GM18907 (cell line): ENCODE data around the gene DISC1.
"Not testable (repeated sequence)": the region's sequence is repeated elsewhere in the genome, so short reads cannot be mapped to it uniquely, and the experiment has no call there.

Experiments
- ATAC-seq: cut with Tn5 transposase; IDR thresholded peaks from one replicate; pipeline ENCODE4 v1.9.1; 2021; ENCODE audit warnings: mild to moderate bottlenecking, moderate library complexity; ENCODE audit not compliant: unreplicated experiment

Gene DISC1

DNA sequence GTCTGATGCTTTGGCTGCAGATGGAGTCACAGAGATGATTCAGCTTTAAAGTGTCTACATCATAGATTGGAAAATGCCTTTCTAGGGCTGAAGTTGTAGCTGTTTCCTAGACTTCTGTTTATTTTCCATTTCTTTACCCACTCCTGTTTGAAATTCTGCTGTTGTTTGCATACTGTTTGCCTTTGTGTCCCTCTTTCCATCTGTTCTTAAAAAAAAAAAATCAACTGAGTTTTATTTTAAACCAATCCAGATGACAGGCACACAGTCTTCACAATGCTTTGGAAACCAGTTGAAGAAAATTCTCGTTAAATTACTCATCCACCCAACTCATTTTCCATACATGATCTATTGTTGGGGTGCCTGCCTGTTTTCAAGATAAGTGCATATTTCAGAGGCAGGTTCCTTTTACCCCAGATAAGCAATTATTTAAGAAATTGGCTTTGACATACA is 245.9 kb downstream of the DISC1 start:
- ATAC-seq, result no peak

DNA sequence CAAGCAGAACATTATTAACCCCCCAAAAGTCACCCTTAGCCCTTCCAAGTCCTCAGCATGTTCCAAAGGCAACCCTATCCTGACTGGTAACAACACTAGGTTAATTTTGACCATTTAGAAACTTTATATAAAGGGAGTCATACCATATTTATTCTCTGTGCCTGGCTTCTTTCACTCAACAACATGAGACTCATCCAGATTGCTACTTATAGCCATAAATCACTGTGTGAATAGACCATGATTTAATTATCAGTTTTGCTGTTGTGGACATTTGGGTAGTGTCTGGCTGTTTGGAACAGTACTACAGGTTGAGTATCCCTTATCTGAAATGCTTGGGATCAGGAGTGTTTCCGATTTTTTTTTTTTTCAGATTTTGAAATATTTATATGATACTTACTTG is 252.1 kb downstream of the DISC1 start:
- no peak for ATAC-seq

DNA sequence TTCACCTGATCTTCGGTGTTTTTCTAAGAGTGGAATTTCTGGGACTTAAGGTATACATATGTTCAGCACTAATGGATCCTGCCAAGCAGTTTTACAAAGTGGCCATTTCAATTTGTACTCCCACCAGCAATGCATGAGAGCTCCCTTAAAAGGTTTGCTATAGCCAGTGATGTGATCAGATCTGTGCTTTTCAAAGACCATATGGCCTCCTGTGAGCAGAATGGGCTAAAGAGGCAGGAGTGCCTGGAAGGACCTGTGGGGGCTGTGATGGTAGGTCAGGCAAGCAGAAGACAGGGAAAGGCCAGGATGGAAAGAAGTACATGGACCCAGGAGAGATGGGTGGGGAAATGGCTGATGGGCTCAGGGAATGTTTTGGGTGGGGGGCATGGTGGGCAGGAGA is 252.7 kb downstream of the DISC1 start:
- no peak for ATAC-seq

DNA sequence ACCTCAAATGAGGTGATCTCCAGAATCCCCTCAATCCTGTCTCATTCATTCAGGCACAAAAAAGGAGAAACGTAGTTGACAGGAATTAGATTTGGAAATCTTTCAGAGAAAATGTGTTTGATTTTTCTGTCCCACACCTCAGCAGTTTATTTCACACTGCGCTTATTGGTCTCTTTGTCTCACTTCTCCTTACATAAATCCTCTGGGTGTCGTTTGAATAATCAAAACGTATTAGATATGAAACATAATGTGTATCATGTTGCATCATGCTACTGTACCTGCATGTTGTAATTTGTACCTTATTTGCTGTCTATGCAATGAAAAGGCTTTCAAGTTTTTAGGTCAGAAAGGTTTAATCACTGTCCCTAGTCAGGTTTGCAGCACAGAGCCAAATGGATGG is 255.7 kb downstream of the DISC1 start:
- no peak for ATAC-seq

DNA sequence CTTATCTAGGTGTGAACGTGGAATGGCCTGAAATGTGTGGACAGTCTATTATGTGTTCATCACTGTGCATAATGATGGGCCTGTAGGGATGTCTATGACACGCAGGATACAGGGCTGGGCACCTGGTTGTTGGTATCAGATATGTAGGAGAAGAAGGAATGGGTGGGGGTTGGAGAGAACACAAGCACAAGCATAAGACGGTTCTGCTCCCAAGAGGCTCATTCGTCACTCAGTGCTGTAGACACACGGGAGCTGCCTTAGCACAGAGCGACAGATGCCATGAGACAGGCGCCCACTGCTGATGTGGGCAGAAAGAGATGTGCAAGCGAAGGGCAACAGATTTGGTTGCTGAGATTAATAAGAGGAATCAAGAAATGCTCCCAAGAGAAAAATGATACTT is 256.2 kb downstream of the DISC1 start:
- no peak for ATAC-seq

DNA sequence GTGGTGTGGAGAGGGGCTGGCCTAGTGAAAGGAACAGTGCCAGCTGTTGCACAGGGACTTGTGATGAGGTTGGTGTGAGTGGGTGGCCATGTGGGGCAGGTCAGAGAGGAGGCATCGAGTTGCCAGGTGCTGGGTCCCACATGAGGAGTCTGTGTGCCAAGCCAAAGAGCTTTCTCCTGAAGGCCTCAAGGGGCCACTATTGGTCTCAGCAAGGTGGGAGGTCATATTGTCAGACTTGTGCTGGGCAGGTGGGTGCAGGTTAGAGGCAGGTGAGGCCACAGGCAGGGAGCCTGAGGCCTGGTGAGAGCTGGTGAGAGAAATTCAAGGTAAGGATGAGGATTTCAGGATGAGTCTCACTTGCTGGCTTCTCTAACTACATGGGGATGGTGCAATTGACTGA is 256.8 kb downstream of the DISC1 start:
- no peak for ATAC-seq

DNA sequence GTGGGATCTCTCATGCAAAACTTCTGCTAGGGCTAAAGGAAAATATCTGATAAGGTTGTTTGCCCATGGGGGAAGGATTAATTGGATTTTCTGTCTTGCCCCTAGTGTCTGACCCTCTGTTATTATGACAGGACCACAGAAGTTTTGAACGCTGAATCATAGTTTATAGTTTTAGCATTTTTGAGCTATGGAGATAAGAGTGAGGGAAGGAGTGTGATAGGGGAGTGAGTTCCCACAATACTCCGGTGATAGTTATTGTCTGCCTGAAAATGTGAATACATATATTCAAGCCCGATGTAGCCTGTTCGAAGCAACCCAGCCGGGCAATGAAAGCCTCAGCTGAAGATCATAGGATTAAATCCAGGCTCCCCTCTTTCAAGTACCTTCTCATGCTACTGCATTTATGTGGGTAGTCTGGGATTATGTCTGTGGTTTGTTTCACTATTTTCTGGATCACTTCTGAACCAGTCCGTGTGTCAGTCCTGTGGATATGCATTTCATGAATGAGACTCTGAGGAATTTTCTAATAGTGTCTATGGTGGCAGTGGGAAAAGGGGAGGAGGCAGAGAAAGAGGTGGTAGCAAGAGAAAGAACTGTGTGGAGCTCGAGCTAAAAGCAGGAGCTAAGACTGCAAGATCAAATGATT is 258.7 kb downstream of the DISC1 start:
- ATAC-seq, result no peak

DNA sequence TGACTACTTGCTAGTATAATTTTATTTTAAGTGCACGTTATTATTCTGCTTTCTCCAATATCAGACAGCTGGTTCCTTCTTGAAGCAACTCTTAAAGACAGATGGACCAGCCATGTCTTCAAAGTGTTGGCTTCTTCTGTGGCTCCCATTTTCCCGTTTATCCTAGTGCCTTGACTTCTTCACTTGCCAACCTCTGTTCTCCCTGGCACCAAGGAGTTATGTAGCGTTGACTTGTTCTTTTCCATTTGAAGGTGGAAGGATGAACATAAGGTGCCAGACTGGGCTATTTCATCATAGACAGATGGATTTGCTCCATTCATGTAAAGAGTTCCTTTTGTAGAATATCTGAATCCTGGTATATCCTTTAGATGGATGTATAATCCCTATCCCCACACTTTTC is 260.6 kb downstream of the DISC1 start:
- no peak for ATAC-seq

DNA sequence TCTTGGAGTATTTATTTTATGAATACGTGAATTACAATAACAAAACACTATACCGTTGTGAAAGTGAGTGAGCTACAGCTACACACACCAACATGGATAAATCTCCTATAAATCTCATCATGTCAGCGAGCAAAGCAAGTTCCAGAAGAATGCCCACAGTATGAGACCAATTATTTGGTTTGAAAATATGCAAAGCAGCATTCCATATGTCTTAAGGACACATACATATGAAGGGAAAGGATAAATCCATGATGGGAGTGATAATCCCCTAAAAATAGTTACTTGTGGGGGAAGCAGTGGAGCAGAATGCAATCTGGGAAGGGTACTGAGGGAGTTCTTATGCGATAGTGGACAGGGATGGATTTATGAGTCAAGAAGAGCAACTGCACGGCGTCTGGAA is 261.3 kb downstream of the DISC1 start:
- ATAC-seq, result no peak

DNA sequence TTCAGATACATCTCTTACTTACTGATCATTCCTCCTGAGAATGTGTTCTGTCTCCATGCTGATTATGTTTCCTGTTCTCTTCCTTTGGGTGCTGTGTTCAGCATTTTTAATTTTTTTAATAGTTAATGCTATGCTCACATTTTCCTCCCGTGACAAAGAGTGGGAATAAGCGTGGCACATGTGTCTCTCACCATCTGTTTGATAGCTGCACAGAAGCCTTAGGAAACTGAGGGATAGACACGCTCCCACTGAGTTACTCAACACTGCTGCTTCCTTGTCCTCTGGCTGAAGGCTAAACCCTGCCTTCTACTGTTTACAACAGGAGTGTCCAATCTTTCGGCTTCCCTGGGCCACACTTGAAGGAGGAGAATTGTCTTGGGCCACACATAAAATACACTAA is 264.2 kb downstream of the DISC1 start:
- no peak for ATAC-seq

DNA sequence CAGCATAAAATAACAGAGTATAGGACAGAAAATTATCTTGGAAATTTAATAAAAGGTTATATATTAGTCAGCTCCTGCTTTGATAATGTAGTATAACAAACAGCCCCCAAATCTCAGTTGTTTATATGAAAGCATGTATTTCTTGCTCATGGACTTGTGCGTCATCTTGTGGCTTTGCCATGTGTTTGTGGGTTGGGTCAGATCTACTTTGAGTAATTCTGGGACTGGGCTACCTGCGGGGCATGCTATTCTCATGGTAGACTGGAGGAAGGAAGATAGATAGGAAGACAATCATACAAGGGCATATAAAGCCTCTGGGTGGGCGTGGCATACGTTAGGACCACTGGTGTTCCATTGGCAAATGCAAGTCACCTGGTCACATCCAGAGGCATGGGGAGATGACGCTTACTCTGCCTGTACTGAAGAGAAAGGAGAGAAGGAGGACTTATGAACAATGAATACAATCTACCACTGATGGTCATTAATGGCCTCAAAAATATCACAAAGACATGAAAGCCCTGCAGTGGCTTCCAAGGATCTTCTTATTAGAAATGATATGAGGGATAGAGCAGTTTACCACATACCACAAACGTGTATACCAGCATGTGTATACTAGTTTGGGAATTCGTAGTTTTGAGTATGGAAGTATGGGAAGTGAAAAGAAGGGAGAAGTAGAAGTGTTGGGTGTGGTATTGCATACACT is 267.0 kb downstream of the DISC1 start:
- no peak for ATAC-seq

DNA sequence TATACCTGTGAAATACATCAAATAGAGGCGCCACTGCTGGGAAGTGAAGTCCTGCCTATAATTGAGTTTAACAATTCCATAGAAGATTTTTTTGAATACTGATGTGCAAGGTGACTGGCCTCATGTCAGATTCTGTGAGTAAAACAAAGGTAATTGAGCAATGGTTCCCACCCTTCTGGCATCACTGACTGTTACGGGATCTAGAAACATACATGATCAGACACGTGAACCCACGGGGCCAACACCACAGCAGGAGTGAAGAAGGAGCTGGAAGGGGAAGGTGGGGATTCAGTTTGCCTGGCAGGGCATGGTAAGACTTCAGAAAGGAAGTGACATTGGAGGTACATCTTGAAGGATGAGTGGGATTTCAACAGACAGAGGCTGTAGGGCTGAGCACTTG is 270.2 kb downstream of the DISC1 start:
- ATAC-seq, result no peak

DNA sequence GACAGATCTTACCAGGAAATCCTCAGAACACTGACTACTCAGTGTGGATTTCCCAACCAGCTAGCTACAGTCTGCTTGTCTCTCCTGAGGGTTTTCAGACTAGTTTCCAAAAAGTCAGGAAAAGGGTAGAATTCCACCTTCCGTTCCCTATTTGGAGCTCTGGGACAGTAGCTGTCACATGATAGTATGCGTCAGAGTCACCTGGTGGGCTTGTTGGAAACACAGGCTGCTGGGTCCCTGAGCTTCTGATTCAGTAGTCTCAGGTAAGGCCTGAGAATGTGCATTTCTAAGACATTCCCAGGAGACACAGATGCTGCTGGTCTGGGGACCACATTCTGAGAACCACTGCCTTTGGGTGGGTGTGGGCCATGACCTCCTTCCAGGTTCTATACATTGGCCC is 272.5 kb downstream of the DISC1 start:
- no peak for ATAC-seq

DNA sequence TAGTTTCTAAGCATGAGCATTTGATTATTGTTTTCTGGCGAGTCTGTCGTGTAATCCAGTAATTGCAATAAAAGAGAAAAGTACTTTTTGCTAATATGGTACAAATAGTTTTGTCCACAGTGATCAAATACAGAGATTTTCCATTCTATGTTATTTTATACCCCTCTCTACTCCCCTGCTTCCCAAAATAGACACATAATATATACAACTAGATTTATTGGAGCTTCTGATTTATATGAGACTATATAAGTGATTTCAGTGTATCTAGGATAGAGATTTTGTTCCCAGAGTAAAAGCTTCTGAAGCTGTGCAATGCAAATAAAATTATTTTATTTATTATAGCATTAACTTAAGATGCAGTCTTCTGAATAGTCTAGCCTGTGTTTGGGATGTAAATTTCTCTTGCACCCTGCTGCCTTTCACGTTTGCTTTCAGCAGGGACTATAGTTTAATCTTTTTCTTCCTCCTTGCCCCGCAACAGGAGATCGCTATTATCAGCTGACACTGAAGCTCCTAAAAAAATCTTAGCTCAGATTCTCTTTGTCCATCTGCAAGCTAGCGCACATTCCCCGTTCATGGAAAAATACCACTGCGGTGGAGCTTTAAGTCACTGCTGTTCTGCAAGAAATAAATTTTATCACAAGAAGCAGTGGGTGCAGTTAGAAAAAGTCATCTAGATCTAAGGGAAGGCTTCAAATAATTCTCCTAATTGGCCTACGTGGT is 273.3 kb downstream of the DISC1 start:
- no peak for ATAC-seq

DNA sequence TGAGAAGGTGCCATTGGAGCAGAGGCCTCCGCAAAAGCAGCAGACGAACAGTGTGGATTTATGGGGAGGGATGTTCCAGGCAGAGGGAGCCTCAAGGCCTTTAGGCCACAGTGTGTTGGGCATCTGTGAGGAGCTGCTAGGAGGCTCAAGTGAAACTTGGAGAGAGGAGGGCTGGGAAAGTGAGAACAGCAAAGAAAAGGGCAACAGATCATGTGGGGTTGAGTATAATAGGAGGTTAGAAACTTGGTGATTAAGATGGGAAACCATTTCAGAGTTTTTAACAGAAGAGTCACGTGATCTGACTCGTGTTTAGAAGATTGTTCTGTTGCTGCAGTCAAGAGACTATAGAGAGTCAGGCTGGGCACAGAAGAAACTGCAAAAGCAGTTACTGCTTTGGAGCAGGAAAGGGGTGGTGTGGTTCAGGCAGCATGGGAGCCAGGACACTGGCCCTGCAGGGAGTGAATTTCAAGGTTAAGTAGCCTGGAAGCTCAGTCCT is 277.0 kb downstream of the DISC1 start:
- no peak for ATAC-seq

DNA sequence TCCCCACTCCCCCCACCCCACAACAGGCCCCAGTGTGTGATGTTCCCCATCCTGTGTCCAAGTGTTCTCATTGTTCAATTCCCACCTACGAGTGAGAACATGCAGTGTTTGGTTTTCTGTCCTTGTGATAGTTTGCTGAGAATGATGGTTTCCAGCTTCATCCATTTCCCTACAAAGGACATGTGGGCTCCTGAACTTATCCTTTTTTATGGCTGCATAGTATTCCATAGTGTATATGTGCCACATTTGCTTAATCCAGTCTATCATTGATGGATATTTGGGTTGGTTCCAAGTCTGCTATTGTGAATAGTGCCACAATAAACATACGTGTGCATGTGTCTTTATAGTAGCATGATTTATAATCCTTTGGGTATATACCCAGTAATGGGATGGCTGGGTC is 280.7 kb downstream of the DISC1 start:
- ATAC-seq, result not testable (repeated sequence)

DNA sequence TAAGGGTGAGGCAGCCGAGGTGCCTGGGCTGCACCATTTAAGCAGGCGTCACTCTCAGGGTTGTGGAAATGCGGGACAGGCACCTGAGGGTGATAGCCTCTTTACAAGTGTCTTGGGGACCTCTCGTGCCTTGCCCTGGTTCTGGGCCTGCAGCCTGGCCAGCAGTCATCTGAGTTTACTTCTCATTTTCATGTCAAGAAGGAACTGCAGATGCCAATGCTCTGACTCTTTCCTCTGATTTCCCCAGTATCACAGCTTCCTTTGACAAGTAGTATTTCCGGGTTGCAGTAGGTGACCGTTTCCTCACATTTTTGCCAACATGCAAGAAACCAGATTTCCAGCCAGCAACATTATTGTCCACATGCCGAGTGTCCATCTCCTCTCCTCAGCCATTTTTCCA is 286.9 kb downstream of the DISC1 start:
- no peak for ATAC-seq

DNA sequence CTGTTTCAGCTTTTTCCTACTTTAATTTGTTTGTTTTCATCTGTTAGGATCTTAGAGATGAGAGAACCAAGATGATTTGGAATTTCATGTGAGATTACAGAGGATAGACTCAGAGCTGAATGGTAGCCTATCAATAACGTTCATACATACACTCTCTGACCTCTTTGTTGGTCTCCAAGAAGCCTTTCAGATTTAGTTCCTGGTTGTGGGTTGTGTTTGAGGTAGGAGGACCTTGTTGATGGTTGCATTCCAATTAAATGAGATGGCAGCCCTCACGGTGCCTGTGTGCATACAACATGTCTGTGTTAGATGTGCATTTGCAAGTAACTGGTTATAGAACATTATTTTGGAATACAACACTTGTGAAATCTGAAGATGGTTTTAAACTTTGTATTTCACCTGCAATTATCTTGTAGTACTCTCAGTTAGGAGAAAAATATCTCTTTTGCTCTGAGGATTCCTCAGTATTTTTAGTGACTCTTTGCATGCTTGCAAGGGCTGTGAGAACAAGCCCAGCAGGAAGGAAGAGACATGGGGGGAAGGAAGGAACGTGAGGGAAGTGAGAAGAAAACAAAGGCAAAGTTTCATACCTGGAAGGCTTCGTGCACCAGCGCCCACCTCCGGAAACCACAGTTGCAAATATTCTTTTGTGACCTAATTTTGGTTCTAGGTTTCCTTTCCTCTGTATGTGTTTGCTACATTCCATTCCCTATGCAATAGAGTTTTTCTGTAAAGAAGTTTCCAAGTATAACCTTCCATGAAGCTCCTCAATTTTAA is 291.8 kb downstream of the DISC1 start:
- ATAC-seq, result no peak

DNA sequence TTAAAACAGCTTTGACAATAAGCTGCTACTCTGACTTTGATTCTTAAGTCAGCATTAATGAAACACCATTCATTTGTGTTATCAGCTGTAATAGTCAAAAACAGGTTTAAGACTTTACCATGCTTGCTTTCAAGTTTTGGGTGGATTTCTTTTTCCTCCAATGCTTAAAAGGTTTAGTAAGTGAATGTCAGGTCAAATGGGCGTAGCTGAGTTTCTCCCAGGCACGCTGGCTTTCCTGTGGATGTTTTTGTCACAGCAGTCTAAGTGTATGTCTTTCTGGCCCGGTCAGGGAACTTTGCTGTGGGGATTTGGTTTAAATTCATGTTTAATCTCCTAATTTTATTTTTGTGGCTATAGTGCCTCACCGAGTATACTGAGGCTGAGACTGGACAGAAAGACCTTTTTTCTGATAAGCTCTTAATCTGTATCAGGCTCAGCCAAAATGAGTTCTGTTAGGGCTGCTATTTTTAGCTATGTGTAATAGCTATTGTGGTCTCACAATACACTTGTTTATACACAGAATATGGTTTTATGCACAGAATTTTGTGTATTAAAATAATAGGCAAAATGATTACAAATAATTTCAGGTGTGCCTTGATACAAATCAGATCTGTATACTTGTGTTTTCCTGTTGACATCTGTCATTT is 292.8 kb downstream of the DISC1 start:
- no peak for ATAC-seq

DNA sequence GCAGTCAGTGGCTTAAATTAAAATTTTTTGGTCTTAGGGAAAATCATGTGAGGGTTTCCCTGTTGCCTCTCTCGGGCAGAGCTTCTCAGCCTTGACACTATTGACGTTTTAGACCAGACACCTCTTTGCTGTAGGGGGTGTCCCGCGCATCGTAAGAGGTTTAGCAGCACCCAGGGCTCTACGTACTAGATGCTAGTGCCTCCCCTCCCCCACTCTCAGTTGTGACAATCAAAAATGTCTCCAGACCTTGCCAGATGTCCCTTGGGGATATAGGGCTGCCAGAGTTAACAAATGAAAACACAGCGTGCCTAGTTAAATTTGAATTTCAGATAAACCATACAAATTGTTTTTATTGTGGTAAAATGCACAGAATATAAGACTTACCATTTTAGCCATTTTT is 293.3 kb downstream of the DISC1 start:
- ATAC-seq, result no peak
